ENCODE data around the gene TRAPPC3.

TRAPPC3 gene

DNA sequence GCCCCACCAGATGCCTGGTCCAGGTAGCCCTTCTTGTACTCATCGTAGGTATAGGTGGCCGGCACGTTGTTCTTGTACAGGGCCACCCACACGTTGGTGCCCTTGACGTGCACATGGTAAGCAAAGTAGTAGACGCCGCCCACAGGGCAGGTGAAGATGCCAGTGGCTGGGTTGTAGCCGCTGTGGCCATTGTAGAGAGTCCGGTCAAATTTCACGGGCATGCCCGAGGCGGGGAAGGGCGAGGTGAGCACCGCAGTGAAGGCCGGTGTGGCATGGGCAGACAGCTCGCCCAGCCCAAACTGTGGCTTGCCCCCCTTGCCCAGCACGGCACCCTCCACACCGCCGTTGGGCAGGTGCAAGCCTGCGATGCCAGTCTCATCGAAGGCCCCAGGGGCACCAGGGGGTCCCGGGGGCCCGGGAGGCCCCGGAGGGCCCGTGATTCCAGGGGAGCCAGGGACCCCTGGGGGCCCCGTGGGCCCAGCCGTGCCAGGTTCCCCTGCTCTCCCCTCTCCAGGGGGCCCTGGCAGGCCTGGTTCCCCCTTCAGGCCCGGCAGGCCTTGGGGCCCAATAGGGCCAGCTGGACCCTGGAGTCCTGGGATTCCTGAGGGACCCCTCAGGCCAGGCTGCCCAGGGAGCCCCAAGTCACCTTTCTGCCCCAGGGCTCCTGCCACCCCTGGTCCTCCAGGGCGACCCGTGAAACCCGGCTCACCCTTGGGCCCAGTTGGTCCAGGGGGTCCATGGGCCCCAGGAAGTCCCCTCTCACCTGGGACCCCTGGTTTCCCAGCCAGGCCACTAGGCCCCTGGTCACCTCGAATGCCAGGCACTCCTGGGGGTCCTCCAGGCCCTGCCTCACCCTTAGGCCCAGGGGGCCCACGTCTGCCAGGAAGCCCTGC is 51.3 kb downstream of the TRAPPC3 start:
- no peak for DNase-seq

DNA sequence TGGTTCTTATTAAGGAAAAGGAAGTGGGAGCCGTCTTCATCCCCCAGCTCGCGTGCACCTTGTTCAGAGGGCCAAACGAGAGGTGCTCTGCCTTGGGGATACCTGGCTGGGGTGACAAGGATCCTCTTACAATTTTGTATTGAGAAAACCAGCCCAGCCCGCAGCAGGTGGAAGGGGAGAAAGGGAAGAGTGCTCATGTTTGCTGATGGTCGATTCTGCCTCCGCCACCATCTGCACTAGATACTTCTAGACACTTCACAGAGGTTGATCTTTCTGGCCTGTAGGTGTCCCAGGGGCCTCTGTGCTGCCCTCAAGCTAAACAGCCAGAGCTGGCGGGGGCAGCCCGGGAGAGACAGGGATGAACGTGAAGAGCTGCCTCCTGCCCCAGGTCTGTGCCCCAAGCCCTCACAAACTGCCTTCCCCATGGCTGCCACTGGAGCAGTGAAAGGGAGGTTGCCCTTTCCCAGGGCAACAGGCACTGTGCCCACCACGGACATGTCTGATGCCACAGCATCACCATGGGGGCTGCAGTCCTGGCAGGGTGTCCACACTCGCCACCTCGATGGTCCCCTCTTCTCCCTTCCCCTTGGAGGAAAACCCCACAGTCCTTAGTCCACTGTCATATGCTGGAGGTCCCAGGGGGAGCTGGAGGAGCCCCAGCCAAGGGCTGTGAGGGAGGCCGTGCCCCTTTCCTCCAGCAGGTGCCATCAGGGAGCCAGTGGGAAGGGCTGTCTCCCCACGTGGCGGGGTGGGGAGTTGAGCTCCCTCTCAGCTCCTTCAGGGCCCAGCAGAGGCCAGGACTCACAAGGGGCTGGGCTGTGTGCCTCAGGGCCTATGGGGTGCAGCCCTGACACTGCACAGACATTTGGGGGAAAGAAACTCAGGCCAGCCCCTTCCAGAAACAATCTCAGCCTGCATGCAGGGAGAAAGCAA is 52.5 kb downstream of the TRAPPC3 start:
- DNase-seq = peak; percentile 40

DNA sequence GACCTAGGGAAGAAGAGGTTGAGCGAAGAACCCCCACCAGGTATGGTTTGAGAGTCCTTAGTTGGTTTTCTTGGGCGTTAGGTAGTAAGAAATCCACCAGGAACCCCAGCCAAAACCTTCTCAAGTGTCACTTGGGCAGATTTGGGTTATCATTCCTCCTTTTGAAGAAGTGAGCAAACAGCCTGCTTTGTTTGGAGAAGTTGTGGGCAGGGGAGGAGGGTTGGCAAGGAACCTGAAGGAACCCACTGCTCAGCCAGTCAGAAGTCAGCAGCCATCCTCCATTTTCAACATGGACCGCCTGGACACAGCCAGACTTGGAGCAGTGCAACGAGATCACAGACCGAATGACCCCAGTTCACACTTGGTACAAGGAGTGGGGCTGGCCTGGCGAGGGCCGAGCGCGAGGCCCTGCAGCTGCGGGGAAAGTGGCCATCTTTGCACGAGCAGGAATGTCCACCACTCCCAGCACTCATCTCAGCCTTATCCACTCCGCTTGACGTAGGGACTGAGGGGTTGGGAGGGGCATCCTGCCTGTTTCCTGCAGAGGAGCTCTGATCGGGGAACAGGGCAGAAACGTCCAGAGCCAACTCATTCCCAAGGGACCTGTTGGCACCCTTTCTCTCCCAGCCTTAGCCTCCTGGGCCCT is 53.4 kb downstream of the TRAPPC3 start:
- no peak for DNase-seq

DNA sequence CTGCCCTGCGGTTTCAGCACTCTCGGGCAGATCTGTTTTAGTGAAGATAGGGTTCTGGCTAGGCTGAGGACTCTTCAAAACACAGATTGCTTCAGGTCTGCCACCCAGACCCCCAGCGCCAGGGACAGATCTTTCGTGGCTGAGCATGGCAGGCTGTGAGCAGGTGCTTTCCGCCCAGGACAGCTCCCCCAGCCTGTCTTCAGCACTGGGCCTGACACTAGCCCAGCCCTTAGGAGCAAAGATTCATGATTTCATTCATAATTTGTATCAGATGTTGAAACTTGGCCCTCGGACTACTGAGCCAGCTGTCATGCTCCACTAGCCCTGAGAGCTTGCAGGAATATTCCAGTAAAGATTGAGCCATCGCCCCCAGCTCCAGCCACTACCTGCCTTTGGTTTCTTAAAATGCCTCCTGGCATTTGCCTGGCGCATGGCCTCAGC is 54.6 kb downstream of the TRAPPC3 start:
- DNase-seq = no peak

DNA sequence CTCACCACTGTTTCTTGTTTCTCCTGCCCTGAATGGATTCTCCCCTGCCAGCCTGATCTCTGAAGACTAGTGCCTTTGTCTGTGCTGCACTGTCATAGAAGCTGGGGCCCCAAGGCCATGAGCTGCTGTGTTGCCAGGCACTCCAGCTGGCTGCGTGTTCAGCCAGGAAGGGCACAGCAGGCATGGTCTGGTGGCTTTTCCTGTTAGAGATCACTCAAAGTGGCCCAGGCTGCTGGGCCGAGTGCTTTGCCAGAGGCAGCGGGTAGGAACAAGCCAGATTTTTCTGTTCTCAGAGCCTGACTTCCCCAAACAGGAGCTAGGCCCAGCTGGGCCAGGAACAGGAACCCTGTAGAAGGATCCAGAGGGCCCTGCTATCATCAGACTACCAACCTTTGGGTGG is 55.4 kb downstream of the TRAPPC3 start:
- no peak for DNase-seq

DNA sequence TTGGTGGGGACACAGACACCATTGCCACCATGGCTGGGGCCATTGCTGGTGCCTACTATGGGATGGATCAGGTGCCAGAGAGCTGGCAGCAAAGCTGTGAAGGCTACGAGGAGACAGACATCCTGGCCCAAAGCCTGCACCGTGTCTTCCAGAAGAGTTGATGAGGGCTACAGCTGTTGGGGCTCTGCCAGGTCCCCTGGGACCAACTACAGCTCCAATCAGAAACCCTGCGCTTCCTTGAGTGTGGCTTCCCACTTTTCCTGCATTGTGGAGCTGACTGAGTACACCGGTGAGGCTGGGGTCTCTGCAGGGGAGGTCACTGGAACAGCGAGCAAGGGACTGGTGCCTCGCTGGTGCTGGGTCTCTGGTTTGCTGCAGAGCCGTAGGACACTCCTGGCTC is 56.1 kb downstream of the TRAPPC3 start:
- no peak for DNase-seq

DNA sequence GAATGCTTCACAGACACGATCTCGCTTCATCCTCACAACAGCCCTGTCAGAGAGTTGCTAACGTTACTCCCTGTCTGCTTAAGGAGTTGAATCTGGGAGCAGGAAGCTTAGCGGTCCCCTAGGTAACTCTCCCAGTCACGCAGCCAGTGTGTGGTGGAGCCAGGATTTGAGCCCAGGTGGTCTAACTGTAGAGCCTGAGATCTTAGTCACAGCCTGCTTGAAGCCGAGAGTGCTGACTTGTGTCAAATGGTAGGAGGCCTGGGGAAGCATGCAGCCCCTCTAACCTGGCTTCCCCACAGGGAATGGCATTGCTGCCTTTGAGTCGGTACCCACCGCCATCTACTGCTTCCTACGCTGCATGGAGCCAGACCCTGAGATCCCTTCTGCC is 56.5 kb downstream of the TRAPPC3 start:
- no peak for DNase-seq

DNA sequence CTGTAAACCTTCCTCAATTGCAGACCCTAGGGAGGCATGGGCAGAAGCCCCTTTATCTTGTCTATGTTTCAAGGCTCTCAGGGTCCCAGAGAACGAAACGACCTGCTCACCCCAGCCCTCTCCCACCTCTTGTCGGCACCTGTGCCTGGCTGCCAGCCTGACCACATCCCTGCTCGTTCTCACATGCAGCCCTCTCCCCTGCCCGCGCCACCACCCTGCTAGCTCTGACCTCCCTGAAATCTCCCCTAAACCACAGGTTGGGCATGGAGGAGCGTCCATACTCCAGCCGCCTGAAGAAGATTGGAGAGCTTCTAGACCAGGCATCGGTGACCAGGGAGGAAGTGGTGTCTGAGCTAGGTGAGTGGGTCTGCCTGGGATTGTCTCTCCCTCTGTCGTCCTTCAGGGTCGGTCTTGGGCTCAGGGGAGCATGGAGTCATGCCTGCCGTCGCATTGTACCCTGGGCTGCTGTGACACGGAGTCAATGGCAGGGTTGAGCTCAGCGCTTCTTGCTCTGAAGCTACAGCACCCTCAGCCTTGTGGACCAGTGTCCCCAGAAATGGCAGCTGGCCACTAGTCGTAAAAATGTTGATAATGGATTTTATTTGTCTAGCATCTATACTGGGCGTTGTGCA is 57.0 kb downstream of the TRAPPC3 start:
- no peak for DNase-seq

DNA sequence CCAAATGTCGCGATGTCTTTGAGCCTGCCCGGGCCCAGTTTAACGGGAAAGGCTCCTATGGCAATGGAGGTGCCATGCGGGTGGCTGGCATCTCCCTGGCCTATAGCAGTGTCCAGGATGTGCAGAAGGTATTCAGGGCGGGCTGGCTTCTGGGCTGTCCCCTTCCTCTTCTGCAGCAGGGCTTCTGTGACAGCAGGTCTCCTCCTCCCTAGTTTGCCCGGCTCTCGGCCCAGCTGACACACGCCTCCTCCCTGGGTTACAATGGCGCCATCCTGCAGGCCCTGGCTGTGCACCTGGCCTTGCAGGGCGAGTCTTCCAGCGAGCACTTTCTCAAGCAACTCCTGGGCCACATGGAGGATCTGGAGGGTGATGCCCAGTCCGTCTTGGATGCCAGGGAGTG is 57.6 kb downstream of the TRAPPC3 start:
- no peak for DNase-seq

DNA sequence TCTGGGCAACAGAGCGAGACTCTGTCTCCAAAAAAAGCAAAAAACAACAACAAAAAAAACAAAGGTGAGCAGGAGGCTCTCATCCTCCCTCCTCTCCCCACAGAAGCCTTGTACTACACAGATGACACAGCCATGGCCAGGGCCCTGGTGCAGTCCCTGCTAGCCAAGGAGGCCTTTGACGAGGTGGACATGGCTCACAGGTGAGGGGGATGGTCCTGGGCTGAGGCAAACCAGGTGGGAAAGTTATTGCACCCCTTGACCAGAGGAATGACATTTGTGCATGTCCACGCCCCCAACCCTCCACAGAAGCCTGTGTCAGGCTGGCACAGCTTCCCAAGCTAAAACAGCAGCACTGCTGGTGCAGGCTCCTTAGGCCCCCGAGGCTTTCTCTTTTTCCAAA is 58.1 kb downstream of the TRAPPC3 start:
- no peak for DNase-seq

DNA sequence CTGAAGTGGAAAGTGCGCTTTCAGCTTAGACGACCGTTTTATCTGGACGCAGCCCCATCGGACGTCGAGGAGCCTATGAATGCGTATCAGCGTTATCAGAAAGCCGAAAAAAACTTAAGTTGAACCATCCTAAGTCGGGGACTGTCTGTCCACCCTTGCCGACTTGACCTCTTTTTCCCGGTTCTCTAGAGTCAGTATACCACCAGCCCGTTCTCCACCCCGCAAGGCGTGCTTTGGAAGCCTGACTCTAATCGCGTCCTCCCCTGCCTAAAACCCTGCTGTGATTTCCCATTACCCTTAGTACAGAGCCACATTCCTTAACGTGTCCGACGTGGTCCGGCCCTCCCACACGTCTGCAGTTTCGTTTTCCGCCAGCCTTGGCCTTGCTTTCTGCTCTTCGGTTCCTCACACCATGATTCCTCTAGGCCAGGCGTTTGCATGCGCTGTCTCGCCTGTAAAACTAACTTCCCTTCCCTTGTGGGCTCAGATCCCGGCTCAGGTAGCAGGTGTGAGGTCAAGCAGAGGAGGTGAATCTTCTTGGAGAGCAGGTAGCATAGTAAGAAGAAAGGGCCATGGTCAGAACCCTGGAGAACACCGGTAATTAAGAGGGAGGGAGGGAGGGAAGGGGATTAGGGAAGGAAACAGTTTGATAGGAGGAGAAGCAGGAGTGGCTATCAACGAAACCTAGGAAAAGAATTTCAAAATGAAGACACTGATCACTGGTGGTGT is 59.7 kb downstream of the TRAPPC3 start:
- peak; percentile 65 for DNase-seq

DNA sequence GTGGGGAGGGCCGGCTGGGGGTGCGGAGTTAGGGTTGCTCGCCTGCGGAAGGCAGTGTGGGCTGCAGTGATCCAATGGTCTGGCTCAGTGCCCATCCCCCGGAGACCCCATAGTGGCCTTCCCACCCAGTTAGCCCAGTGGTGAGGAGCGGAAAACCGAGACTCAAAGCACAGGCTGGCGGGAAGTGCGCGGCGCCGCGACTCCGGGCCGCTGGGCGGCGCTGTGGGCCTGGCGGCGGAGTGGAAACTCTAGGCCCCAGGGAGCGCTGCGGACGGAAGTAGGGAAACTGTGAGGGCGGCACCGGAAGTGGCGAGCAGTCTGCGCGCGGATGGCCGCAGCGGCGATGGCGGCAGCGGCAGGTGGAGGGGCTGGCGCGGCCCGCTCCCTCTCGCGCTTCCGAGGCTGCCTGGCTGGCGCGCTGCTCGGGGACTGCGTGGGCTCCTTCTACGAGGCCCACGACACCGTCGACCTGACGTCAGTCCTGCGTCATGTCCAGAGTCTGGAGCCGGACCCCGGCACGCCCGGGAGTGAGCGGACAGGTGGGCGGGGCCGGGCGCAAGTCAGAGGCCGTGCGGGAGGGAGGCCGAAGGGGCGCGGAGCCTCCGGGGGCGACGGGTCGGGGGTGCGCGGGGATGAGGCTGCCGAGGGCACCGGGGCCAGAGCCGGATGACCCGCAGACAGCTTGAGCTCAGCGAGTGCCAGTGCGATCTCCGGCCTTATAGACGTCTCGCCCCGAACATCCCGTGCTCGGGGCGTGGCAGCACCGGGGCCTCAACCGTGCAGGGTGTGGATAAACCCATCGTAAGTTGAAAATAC is 60.5 kb downstream of the TRAPPC3 start, which contains the start of gene ADPRS:
ADPRS (plus strand) TSS at position 316 of the 816 bp plus-strand sequence; CDS start at position 329, 13 bp downstream.
- DNase-seq = peak; percentile 88

DNA sequence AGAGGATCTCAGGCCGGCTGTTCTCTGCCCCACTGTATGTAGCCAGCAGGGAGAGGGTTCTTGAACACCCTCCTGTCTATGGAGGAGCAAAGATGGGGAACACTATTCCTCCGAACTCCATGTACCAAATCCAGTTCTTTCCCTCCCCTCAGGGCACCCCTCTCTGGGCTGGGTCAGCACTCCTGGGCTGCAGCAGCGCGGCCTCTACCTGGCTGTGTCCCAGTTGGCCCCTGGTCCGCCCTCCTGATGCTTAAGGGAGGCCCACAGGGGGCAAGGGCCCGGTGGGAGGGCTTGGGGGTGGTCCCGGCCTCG is 61.1 kb downstream of the TRAPPC3 start:
- DNase-seq = no peak

DNA sequence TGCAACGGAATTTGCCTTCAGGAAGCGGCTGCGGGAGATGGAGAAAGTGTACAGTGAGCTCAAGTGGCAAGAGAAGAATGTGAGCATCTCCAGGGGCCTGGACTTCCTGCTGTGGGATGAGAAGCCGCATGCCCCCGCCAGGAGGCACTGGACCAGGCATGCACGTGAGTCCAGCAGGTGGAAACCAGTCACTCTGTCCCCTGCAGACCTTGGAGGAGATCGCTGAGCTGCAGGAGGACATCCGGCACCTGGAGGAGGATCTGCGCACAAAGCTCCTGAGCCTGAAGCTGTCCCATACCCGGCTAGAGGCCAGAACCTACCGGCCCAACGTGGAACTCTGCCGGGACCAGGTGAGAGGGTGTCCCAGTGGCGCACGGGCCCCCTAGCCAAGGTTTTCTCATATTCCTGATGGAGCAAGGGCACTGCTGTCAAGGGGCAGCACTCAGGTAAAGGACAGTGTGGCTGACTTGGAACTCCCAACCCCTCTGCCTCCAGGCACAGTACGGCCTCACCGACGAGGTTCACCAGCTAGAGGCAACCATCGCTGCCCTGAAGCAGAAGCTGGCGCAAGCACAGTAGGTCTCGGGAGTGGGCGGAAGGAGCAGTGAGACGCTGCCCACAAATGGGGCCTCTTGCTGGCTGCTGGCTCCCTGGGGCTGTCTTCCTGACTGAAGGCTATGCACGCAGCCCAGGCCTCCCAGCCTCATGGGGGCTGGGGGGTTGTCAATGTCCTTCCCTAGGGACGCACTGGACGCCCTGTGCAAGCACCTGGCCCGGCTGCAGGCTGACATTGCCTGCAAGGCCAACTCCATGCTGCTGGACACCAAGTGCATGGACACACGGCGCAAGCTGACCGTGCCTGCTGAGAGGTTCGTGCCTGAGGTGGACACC is 61.8 kb downstream of the TRAPPC3 start:
- no peak for DNase-seq

Measured in EL (cell line).